ENCODE results near the gene RBMS1. TPM values are rescaled to one million over a fixed set of nuclear protein-coding genes. Genes with fewer than 3 reads are reported as not detected.

Gene RBMS1
- total and polyA plus RNA-seq, 7 donors = 4.4 to 91.8 (median 69.2) TPM

DNA sequence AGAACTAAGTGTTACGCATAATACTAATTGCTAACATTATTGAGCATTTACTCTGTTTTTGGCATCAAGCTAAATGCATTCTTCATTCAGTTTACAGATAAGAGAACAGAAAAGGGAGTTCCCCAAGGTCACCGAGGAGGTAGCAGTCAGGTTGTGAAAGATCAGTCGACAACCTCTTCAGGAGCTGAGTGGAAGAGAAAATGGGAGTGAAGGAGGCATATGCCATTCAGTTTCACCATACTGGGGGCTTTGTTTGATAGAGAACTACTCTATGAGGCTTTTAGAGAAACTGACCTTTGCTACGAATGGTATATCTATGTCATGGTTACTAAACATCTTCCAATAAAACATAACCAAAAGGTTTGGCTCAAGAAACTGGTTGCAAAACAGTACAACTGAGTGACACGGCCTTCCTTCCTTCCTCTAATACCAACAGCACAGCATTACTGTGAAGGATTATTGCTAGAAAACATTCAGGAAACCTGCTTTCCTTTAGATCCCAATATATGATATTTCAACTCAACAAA lies 112.1 kb downstream of the RBMS1 start:
- no peak for DNase-seq
- Histone ChIP-seq H3K4me1 (peaks cover 0 to 91% (median 81%) of the 10 kb centered on the region in 4 donors), H3K9me3 (no peaks in the 10 kb centered on the region), H3K4me3 (no peak overlapping the region), H3K36me3 (no peaks in the 10 kb centered on the region), H3K27ac (peak overlapping the region; percentile 46 to 71 (median 66)), H3K27me3 (no peaks in the 10 kb centered on the region)
- intact Hi-C loops (cut with DNase I) = no loop called here
- TF ChIP-seq POLR2A (IDR thresholded peaks at IDR 0.05) (no peak), EP300 (IDR thresholded peaks at IDR 0.05) (no peak), POLR2AphosphoS5 (IDR thresholded peaks at IDR 0.05) (no peak)
- TF ChIP-seq, protein P1, sequence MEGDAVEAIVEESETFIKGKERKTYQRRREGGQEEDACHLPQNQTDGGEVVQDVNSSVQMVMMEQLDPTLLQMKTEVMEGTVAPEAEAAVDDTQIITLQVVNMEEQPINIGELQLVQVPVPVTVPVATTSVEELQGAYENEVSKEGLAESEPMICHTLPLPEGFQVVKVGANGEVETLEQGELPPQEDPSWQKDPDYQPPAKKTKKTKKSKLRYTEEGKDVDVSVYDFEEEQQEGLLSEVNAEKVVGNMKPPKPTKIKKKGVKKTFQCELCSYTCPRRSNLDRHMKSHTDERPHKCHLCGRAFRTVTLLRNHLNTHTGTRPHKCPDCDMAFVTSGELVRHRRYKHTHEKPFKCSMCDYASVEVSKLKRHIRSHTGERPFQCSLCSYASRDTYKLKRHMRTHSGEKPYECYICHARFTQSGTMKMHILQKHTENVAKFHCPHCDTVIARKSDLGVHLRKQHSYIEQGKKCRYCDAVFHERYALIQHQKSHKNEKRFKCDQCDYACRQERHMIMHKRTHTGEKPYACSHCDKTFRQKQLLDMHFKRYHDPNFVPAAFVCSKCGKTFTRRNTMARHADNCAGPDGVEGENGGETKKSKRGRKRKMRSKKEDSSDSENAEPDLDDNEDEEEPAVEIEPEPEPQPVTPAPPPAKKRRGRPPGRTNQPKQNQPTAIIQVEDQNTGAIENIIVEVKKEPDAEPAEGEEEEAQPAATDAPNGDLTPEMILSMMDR (IDR thresholded peaks at IDR 0.05) = no peak
- 49% methylated on average over 5 of the region's 5 CpGs for WGBS, 2 donors

DNA sequence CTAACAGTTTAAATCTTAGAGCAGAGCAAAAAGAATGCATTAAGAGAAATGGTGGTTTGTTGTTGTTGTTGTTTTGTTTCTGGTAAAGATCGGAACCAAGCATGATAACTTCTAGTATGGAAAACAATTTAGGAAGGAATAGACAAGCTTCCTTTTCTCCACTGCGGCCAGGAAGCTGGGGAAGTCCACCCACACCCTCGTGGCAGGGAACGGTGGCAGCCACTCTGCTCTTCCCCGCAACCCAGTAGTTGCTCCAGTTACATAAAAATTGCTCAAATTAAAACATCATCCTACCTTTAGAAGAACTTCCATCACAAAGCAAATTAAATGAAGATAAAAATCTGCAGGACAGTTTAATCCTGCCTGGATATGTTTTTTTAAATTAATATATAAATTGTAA lies 113.0 kb downstream of the RBMS1 start:
- H3K4me1 ChIP-seq = peaks cover 0 to 93% (median 84%) of the 10 kb centered on the region in 4 donors
- intact Hi-C loops (cut with DNase I) = no loop called here
- DNase-seq = no peak
- H3K27me3 ChIP-seq = no peaks in the 10 kb centered on the region
- no peaks in the 10 kb centered on the region for H3K9me3 ChIP-seq
- no peak overlapping the region for H3K4me3 ChIP-seq
- no peaks in the 10 kb centered on the region for H3K36me3 ChIP-seq
- peak overlapping the region; percentile 37 to 71 (median 66) for H3K27ac ChIP-seq
- no peak for TF ChIP-seq POLR2AphosphoS5 (IDR thresholded peaks at IDR 0.05)
- TF ChIP-seq, protein P1 (IDR thresholded peaks at IDR 0.05) = no peak
- no peak for TF ChIP-seq EP300 (IDR thresholded peaks at IDR 0.05)
- TF ChIP-seq POLR2A (IDR thresholded peaks at IDR 0.05) = no peak
- 60 to 76% methylated on average over 5 of the region's 5 CpGs for whole genome bisulfite sequencing, 2 donors

DNA sequence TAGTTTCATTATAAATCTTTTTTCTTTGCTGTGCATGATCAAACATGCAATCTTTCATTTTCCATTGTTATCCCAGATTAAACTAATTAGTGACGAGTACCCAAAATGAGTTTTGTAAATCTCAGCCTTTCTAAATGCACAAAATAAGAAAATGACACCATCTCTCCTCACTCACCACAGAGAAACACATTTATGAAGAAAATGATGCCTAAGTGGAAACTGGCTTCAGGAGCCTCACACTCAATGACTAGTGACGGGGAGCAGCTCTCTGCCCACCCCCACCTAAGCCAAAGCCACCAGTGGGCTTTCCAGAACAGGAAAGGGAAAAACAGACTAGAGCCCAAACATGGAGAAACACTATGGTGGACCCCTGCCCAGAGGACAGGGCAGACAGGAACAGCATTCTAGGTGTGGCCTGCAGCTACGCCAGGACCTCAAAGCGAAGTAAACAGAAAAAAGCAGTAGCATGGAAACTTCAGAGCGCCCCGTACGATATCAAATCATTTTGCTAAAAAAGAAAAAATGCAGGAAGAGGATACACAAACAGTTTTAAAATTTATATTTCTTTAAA lies 113.5 kb downstream of the RBMS1 start:
- Histone ChIP-seq H3K4me1 (peaks cover 0 to 93% (median 86%) of the 10 kb centered on the region in 4 donors), H3K27me3 (no peaks in the 10 kb centered on the region), H3K36me3 (no peaks in the 10 kb centered on the region), H3K4me3 (no peak overlapping the region), H3K27ac (peak overlapping the region; percentile 37 to 71 (median 66)), H3K9me3 (no peaks in the 10 kb centered on the region)
- no peak for DNase-seq
- intact Hi-C loops (cut with DNase I) = no loop called here
- WGBS, 2 donors = 86% methylated on average over 7 of the region's 7 CpGs
- TF ChIP-seq, protein P1 (IDR thresholded peaks at IDR 0.05) = no peak
- no peak for TF ChIP-seq POLR2A (IDR thresholded peaks at IDR 0.05)
- no peak for TF ChIP-seq EP300 (IDR thresholded peaks at IDR 0.05)
- no peak for TF ChIP-seq POLR2AphosphoS5 (IDR thresholded peaks at IDR 0.05)

DNA sequence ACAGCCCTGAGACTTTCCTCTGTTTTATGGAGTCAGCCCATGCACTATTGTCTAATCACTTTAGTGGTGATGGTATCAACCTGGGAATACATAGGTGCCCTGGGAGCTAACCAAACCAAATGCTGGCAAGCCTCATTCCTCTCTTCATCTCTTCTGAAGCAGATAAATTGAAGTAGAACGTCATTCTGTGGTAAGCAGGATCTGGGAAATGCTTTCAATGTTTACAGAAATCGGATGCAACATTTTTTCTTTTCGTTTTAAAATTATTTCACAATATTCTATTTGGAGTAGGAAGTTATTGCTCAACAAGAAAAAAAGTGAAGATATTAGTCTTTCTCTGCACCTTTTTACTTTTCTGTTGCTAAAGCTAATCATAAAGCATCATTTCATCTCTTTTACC lies 114.2 kb downstream of the RBMS1 start:
- Histone ChIP-seq H3K4me1 (peaks cover 0 to 93% (median 88%) of the 10 kb centered on the region in 4 donors), H3K27me3 (no peaks in the 10 kb centered on the region), H3K4me3 (no peak overlapping the region), H3K9me3 (no peaks in the 10 kb centered on the region), H3K27ac (peak overlapping the region; percentile 37 to 71 (median 68)), H3K36me3 (no peaks in the 10 kb centered on the region)
- WGBS, 2 donors = 50 to 61% methylated on average over 3 of the region's 3 CpGs
- intact Hi-C loops (cut with DNase I) = no loop called here
- DNase-seq = no peak
- TF ChIP-seq POLR2AphosphoS5 (IDR thresholded peaks at IDR 0.05) = peak; percentile 14 to 64 (median 57)
- TF ChIP-seq POLR2A (IDR thresholded peaks at IDR 0.05) = no peak
- TF ChIP-seq EP300 (IDR thresholded peaks at IDR 0.05) = peak in 1 of 4 donors; percentile 50
- TF ChIP-seq, protein P1 (IDR thresholded peaks at IDR 0.05) = no peak

All from sigmoid colon (tissue), 7 donors.